Activated T-cell treated with anti-CD3 and anti-CD28 coated beads, Interleukin-2, amount 50 U/mL, for 48 hours (primary cell): ENCODE data around the gene EIF2D.

Experiments
- DNase-seq, 2 experiments: peaks; one replicate each; pipeline ENCODE4 v3.0.0-alpha.2; 2020

EIF2D gene

GRCh38 chr1:206545351-206545750 is 66.9 kb downstream of the EIF2D start:
- DNase-seq = no peak

- DNase-seq = peak; percentile 93 to 98
These were observed 67.6 kb downstream of the EIF2D start for GRCh38 chr1:206544562-206545257.
